Measurements from ENCODE around the gene ALDH1B1.

GRCh38 chr9:38415856-38416255 is 23.4 kb downstream of the ALDH1B1 start:
- TF ChIP-seq CTCF (IDR thresholded peaks at IDR 0.05) (no peak), EP300 (IDR thresholded peaks at IDR 0.05) (no peak), POLR2A (IDR thresholded peaks at IDR 0.05) (no peak)

Measured in suprapubic skin (tissue), 3 donors.